Lower lobe of right lung (tissue), 2 donors: ENCODE results near the gene AMMECR1. TPM values are rescaled to one million over a fixed set of nuclear protein-coding genes. Genes with fewer than 3 reads are reported as not detected.

ENCODE experiments used
- ATAC-seq, 2 donors: fragments of 200-7000 bp; cut with Tn5 transposase; one replicate each; pipeline ENCODE4 v1.9.1; 2020 to 2022; ENCODE audit warnings: mild to moderate bottlenecking in 2 of 2, moderate library complexity in 2 of 2
- DNase-seq: peaks from one replicate; pipeline ENCODE4 v3.0.0-alpha.2; 2020
- H3K27ac ChIP-seq: fragments of 200-600 bp; one replicate; pipeline ENCODE4 v1.8.0; 2022
- H3K27me3 ChIP-seq: fragments of 200-600 bp; one replicate; pipeline ENCODE4 v1.8.0; 2022; ENCODE audit warnings: low read depth
- H3K36me3 ChIP-seq: fragments of 200-600 bp; one replicate; pipeline ENCODE4 v1.8.0; 2022; ENCODE audit warnings: mild to moderate bottlenecking
- H3K4me1 ChIP-seq: fragments of 200-600 bp; one replicate; pipeline ENCODE4 v1.8.0; 2022
- H3K4me3 ChIP-seq: fragments of 200-600 bp; one replicate; pipeline ENCODE4 v1.8.0; 2022; ENCODE audit warnings: mild to moderate bottlenecking
- H3K9me3 ChIP-seq: fragments of 200-600 bp; one replicate; pipeline ENCODE4 v1.8.0; 2022
- CTCF ChIP-seq: fragments of 200-600 bp; IDR thresholded peaks from one replicate; pipeline ENCODE4 v1.8.0; 2022; ENCODE audit warnings: antibody characterized with exemption, mild to moderate bottlenecking
- intact Hi-C: fragments of 100-400 bp; cut with DNase I; formaldehyde crosslinking; loops from one replicate; pipeline ENCODE4 v1.11.0; 2022
- total RNA-seq: library from RNA; stranded (reverse); fragmentation: NEBNext Ultra II Directional; extraction: Animal tissue kit (Norgen Biotek cat#: 25700); gene quantifications from one replicate; pipeline ENCODE4 v1.2.1, GENCODE V29; 2021
- donor health status: DM: no; HTN: yes; CAD: no; lungs with severe emphysema.

The AMMECR1 gene
- total RNA-seq, 1 donor from 2014 or later: 6.5 TPM

DNA sequence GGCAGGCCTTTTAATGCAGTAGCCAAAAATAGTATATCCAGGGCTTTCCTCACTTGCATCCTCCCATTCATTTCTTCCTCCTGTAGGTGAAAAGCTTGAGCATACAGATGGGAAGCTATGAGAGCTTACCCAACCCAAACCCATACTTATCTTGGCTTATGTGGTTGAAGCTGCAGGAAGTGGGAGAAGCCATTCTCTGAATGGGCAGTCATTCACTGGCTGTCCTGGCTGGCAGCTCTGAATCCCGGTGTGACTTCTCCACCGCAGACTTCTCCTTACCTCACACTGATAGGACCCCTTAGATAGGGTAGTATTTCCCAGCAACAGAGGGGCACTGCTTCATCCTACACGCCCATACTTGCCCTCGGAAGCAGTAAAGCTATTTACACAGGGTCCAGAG, 125.4 kb downstream of the AMMECR1 start:
- intact Hi-C loops: no loop called here
- H3K27me3 ChIP-seq: no peaks in the 10 kb centered on the region
- no peaks in the 10 kb centered on the region for H3K9me3 ChIP-seq
- DNase-seq (no peak), ATAC-seq (no peak)
- H3K36me3 ChIP-seq: no peaks in the 10 kb centered on the region
- no peak overlapping the region for H3K27ac ChIP-seq
- no peak for TF ChIP-seq CTCF
- no peak overlapping the region for H3K4me3 ChIP-seq
- no peaks in the 10 kb centered on the region for H3K4me1 ChIP-seq

DNA sequence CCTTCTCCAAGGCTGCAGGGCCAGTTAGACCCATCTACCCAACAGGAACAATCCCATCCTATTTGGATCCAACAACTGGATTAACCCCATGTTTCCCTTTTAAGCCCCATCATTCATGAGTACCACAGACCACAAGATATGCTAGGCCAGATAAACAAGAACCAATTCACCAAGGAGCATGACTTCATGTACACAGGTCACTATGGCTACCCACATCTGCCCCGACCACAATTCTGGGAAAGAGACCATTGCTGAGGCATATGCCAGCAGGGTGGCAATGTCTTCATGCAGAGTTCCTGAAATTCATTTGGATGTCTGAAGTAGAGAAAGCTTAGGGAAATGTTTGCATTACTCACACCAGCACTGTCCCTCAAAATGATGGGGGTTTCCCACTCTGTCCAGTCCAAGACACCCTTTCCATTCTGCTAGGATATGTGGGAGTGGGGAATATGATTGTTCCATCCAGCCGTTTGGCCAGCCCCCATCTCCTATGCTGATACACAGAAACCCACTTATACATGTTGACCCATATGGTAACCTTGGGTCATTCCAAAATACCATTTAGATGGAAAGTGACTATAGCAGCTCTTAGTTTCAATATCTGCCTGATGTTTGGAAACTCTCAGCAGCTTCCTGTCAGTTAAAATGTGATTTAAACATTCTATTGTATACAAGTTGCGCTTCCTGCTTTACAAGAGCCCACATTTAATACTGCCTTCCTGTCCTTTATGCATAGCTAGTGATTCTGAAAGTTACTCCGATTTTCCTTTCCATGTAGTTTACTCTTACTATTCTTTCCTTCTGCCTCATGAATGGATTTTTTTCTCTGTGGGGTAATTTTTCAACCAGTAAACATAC, 129.0 kb downstream of the AMMECR1 start:
- DNase-seq (no peak), ATAC-seq (peak in 1 of 2 donors; percentile 21)
- Histone ChIP-seq H3K27ac (no peak overlapping the region), H3K4me3 (no peak overlapping the region), H3K4me1 (no peaks in the 10 kb centered on the region), H3K9me3 (no peaks in the 10 kb centered on the region), H3K27me3 (no peaks in the 10 kb centered on the region), H3K36me3 (no peaks in the 10 kb centered on the region)
- intact Hi-C loops: no loop called here
- no peak for TF ChIP-seq CTCF

DNA sequence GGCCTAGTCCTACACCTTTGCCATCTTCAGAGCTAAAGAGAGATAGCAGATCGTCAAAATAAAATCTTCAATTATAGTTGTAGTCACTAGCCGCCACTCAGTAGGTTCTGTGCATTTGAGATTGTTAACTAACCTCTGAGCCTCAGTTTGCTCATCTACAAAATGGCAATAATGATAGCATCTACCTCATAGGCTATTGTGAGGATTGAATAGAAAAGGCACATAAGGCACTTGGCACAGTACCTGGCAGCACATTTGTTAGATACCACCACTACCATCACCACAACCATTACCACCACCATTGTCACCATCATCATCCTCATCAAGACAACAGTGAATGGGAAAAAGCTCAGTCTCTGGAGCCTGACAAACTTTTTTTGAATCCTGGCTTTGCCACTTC, 134.6 kb downstream of the AMMECR1 start:
- no peak for TF ChIP-seq CTCF
- no peak overlapping the region for H3K4me3 ChIP-seq
- intact Hi-C loops: no loop called here
- no peaks in the 10 kb centered on the region for H3K4me1 ChIP-seq
- H3K36me3 ChIP-seq: no peaks in the 10 kb centered on the region
- H3K9me3 ChIP-seq: no peaks in the 10 kb centered on the region
- no peaks in the 10 kb centered on the region for H3K27me3 ChIP-seq
- no peak for ATAC-seq
- no peak for DNase-seq
- H3K27ac ChIP-seq: no peak overlapping the region

DNA sequence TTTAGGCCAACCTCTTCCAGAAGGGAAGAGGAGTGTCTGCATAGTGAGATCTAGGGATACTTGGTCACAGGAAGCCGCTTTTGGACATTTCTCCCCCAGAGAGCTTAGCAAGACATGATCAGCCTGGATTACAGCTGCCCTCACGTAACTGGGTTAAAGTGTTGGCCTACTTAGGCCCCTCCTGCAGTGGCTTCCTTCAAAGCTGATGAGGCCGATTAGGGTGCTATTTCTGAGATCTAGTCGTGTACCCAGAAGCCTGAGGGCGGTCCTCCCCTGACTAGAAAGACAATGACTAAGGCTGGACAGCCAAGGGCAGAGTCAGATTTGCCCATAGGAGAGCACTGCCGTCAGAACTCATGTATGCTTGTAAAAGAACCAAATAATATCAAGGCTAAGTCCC, 135.0 kb downstream of the AMMECR1 start:
- H3K4me1 ChIP-seq: no peaks in the 10 kb centered on the region
- H3K36me3 ChIP-seq: no peaks in the 10 kb centered on the region
- no peak for DNase-seq
- no peak overlapping the region for H3K4me3 ChIP-seq
- intact Hi-C loops: no loop called here
- no peaks in the 10 kb centered on the region for H3K27me3 ChIP-seq
- ATAC-seq: no peak
- H3K27ac ChIP-seq: no peak overlapping the region
- no peaks in the 10 kb centered on the region for H3K9me3 ChIP-seq
- no peak for TF ChIP-seq CTCF

DNA sequence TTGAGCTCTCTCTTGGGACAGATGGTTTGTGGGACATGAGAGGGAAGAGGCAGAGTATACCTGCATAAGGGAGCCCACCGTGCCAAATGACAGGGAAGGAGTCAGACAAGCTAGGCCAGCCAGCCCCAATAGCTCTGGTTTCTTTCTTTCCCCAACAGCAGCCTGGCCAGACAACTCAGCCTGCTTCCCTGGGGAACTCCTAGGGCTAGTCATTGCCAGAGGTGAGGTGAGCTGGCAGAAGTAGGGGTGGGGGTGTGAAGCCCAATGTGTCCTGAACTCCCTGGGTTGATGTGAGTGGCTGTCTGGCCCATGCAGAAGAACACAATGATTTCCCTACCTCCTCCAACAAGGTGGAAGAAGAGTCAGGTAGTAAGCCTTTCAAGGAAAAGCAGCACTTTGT, 135.5 kb downstream of the AMMECR1 start:
- Histone ChIP-seq H3K4me3 (no peak overlapping the region), H3K27ac (no peak overlapping the region), H3K4me1 (no peaks in the 10 kb centered on the region), H3K9me3 (no peaks in the 10 kb centered on the region), H3K27me3 (no peaks in the 10 kb centered on the region), H3K36me3 (no peaks in the 10 kb centered on the region)
- TF ChIP-seq CTCF: no peak
- intact Hi-C loops: no loop called here
- no peak for ATAC-seq
- no peak for DNase-seq
